Measurements from ENCODE around the gene IL18BP.

- TF ChIP-seq MYC (IDR thresholded peaks at IDR 0.05; ENCODE audit: low read depth, low read length) (no peak), CTCF (IDR thresholded peaks at IDR 0.05; ENCODE audit: extremely low read depth in 1 of 2, insufficient read depth in 1 of 2, low read depth in 1 of 2, low read length in 2 of 2) (no peak), POLR2A (IDR thresholded peaks at IDR 0.05; ENCODE audit: low read depth, low read length) (no peak)
Measured at GRCh38 chr11:72005347-72006260, 6.9 kb downstream of the IL18BP start.
